GM12891 (cell line): ENCODE results near the gene CREB3L2.

Source experiments
- DNase-seq: peaks from one replicate; pipeline ENCODE4 v3.0.0; 2011; ENCODE audit warnings: low spot score; ENCODE audit not compliant: insufficient read length
- FAIRE-seq: peaks from 2 replicates; lab custom pipeline; 2011; peaks lifted over from hg19 to GRCh38; lab: Jason Lieb, UNC
- PAX5 ChIP-seq: IDR thresholded peaks from 2 replicates; pipeline ENCODE4 v1.6.1; 2011; ENCODE audit warnings: low read length, moderate library complexity, mild to moderate bottlenecking; ENCODE audit not compliant: insufficient read depth, severe bottlenecking
- POLR2A ChIP-seq: IDR thresholded peaks from 2 replicates; pipeline ENCODE4 v1.6.1; 2011; ENCODE audit warnings: low read depth, low read length, control low read depth
- POLR2AphosphoS5 ChIP-seq: IDR thresholded peaks from 2 replicates; pipeline ENCODE4 v1.6.1; 2011; ENCODE audit warnings: low read depth, low read length, control low read depth
- POU2F2 ChIP-seq: IDR thresholded peaks from 2 replicates; pipeline ENCODE4 v1.6.1; 2011; ENCODE audit warnings: low read depth, mild to moderate bottlenecking, control low read depth, low read length, moderate library complexity
- SPI1 ChIP-seq: IDR thresholded peaks from 2 replicates; pipeline ENCODE4 v1.6.1; 2011; ENCODE audit warnings: low read depth, low read length, control low read depth
- TAF1 ChIP-seq: IDR thresholded peaks from 2 replicates; pipeline ENCODE4 v1.6.1; 2011; ENCODE audit warnings: low read depth, low read length, control low read depth

Gene CREB3L2

GRCh38 chr7:137956591-137956990 is 45.3 kb downstream of the CREB3L2 start:
- FAIRE-seq (no peak), DNase-seq (no peak)
- TF ChIP-seq POLR2A: no peak
- no peak for TF ChIP-seq TAF1
- TF ChIP-seq SPI1: no peak
- no peak for TF ChIP-seq PAX5
- no peak for TF ChIP-seq POU2F2
- no peak for TF ChIP-seq POLR2AphosphoS5

GRCh38 chr7:137956183-137956582 is 45.7 kb downstream of the CREB3L2 start:
- FAIRE-seq: no peak
- TF ChIP-seq POLR2AphosphoS5: no peak

GRCh38 chr7:137954614-137955013 is 47.3 kb downstream of the CREB3L2 start:
- TF ChIP-seq POLR2A: no peak
- TF ChIP-seq TAF1: no peak
- no peak for TF ChIP-seq SPI1
- TF ChIP-seq POU2F2: no peak
- no peak for TF ChIP-seq POLR2AphosphoS5
- TF ChIP-seq PAX5: no peak
- DNase-seq (no peak), FAIRE-seq (no peak)

More at GRCh38 chr7:137956183-137956582, 45.7 kb downstream of the CREB3L2 start:
- DNase-seq: no peak

GRCh38 chr7:137953665-137954470 is 48.0 kb downstream of the CREB3L2 start:
- DNase-seq (no peak), FAIRE-seq (no peak)
- no peak for TF ChIP-seq POLR2A
- TF ChIP-seq SPI1: no peak
- no peak for TF ChIP-seq POU2F2
- TF ChIP-seq TAF1: no peak
- no peak for TF ChIP-seq PAX5
- no peak for TF ChIP-seq POLR2AphosphoS5

- FAIRE-seq (no peak), DNase-seq (no peak)
- TF ChIP-seq POLR2A: no peak
- no peak for TF ChIP-seq POU2F2
- no peak for TF ChIP-seq PAX5
- no peak for TF ChIP-seq SPI1
- no peak for TF ChIP-seq POLR2AphosphoS5
- TF ChIP-seq TAF1: no peak
Measured at GRCh38 chr7:137953043-137953664, 48.7 kb downstream of the CREB3L2 start.

- DNase-seq (no peak), FAIRE-seq (no peak)
- TF ChIP-seq PAX5: no peak
- no peak for TF ChIP-seq TAF1
- TF ChIP-seq SPI1: no peak
- no peak for TF ChIP-seq POLR2AphosphoS5
- TF ChIP-seq POLR2A: no peak
- no peak for TF ChIP-seq POU2F2
Measured at GRCh38 chr7:137952426-137952805, 49.5 kb downstream of the CREB3L2 start.

GRCh38 chr7:137951700-137952425 is 50.0 kb downstream of the CREB3L2 start:
- no peak for FAIRE-seq
- no peak for DNase-seq
- TF ChIP-seq SPI1 (no peak), POLR2A (no peak), POU2F2 (no peak), POLR2AphosphoS5 (no peak), PAX5 (no peak), TAF1 (no peak)

GRCh38 chr7:137950967-137951366 is 50.9 kb downstream of the CREB3L2 start:
- DNase-seq (no peak), FAIRE-seq (no peak)
- TF ChIP-seq SPI1: no peak
- TF ChIP-seq POU2F2: no peak
- TF ChIP-seq TAF1: no peak
- TF ChIP-seq POLR2AphosphoS5: no peak
- no peak for TF ChIP-seq PAX5
- TF ChIP-seq POLR2A: no peak

GRCh38 chr7:137950263-137950621 is 51.6 kb downstream of the CREB3L2 start:
- DNase-seq: no peak
- TF ChIP-seq TAF1 (no peak), POLR2AphosphoS5 (no peak), POU2F2 (no peak), PAX5 (no peak), POLR2A (no peak), SPI1 (no peak)
- no peak for FAIRE-seq
